ENCODE measurements around the gene CLDN17.

GRCh38 chr21:30129246-30129645, 37.4 kb downstream of the CLDN17 start:
- TF ChIP-seq EZH2phosphoT487 (IDR thresholded peaks at IDR 0.05; ENCODE audit: low read depth, severe bottlenecking, unreplicated experiment), result no peak
- no peak for TF ChIP-seq CTCF (IDR thresholded peaks at IDR 0.05; ENCODE audit: poor library complexity)
- TF ChIP-seq EZH2 (IDR thresholded peaks at IDR 0.05; ENCODE audit: borderline replicate concordance), result no peak

All from hepatocyte (in vitro differentiated cells).